HepG2 (cell line): ENCODE measurements around the gene C11orf86. TPM values are rescaled to one million over a fixed set of nuclear protein-coding genes. Genes with fewer than 3 reads are reported as not detected.

ENCODE experiments used
- DNMT1 ChIP-seq: sonication (generic); formaldehyde crosslinking; IDR thresholded peaks from 2 replicates; pipeline ENCODE4 v1.5.1; 2020; ENCODE audit warnings: mild to moderate bottlenecking, missing genetic modification reagents
- FOSL2 ChIP-seq: sonication (generic); formaldehyde crosslinking; IDR thresholded peaks from 2 replicates; pipeline ENCODE4 v1.4.0; 2020; ENCODE audit warnings: missing genetic modification reagents
- FOXK1 ChIP-seq: sonication (generic); formaldehyde crosslinking; IDR thresholded peaks from 2 replicates; pipeline ENCODE4 v1.4.0; 2020; ENCODE audit warnings: low read depth, missing genetic modification reagents, borderline replicate concordance
- HHEX ChIP-seq: IDR thresholded peaks from 2 replicates; pipeline ENCODE4 v1.6.1; 2016; ENCODE audit warnings: control low read depth
- HIVEP1 ChIP-seq: sonication (generic); formaldehyde crosslinking; IDR thresholded peaks from 2 replicates; pipeline ENCODE4 v1.4.0; 2020; ENCODE audit warnings: mild to moderate bottlenecking, missing genetic modification reagents
- HOXD1 ChIP-seq: sonication (generic); formaldehyde crosslinking; IDR thresholded peaks from 2 replicates; pipeline ENCODE4 v1.5.0; 2020; ENCODE audit warnings: missing genetic modification reagents
- KDM1A ChIP-seq: IDR thresholded peaks from 2 replicates; pipeline ENCODE4 v1.6.1; 2016; ENCODE audit warnings: missing compliant biosample characterization
- NFKB2 ChIP-seq: sonication (generic); formaldehyde crosslinking; IDR thresholded peaks from 2 replicates; pipeline ENCODE4 v1.4.0; 2020; ENCODE audit warnings: missing genetic modification reagents, borderline replicate concordance
- NFKBIZ ChIP-seq: IDR thresholded peaks from 2 replicates; pipeline ENCODE4 v1.6.1; 2018; ENCODE audit warnings: missing genetic modification reagents, missing compliant biosample characterization
- SSRP1 ChIP-seq: IDR thresholded peaks from 2 replicates; pipeline ENCODE4 v1.6.1; 2016; ENCODE audit warnings: control low read depth
- ZBTB7A ChIP-seq: sonication (generic); formaldehyde crosslinking; IDR thresholded peaks from 2 replicates; pipeline ENCODE4 v1.8.0; 2022; ENCODE audit warnings: mild to moderate bottlenecking, missing genetic modification reagents
- ZFP62 ChIP-seq: sonication (generic); formaldehyde crosslinking; IDR thresholded peaks from 2 replicates; pipeline ENCODE4 v1.4.0; 2020; ENCODE audit warnings: missing genetic modification reagents
- ZNF124 ChIP-seq: sonication (generic); formaldehyde crosslinking; IDR thresholded peaks from 2 replicates; pipeline ENCODE4 v1.4.0; 2020; ENCODE audit warnings: missing genetic modification reagents
- ZNF180 ChIP-seq: sonication (generic); formaldehyde crosslinking; IDR thresholded peaks from 2 replicates; pipeline ENCODE4 v1.4.0; 2020; ENCODE audit warnings: low read depth, missing genetic modification reagents, borderline replicate concordance
- ZNF432 ChIP-seq: sonication (generic); formaldehyde crosslinking; IDR thresholded peaks from 2 replicates; pipeline ENCODE4 v1.5.0; 2020; ENCODE audit warnings: missing genetic modification reagents, mild to moderate bottlenecking, borderline replicate concordance
- ZNF775 ChIP-seq: sonication (generic); formaldehyde crosslinking; IDR thresholded peaks from 2 replicates; pipeline ENCODE4 v1.4.0; 2020; ENCODE audit warnings: missing genetic modification reagents, mild to moderate bottlenecking, moderate library complexity, borderline replicate concordance
- ZNF788 ChIP-seq: sonication (generic); formaldehyde crosslinking; IDR thresholded peaks from 2 replicates; pipeline ENCODE4 v1.5.0; 2020; ENCODE audit warnings: mild to moderate bottlenecking, missing genetic modification reagents, borderline replicate concordance
- polyA plus RNA-seq, 8 experiments: library from polyadenylated mRNA; depleted of rRNA in 3 of 8; stranded (reverse) in 7 of 8; unstranded in 1 of 8; fragments of >200 nt; fragmentation: Illumina TruSeq in 4 of 8; extraction: Trizol in 4 of 8; gene quantifications; 2 replicates each; pipeline versions ENCODE4 v1.2.1 to v1.2.3, GENCODE V29; 2011 to 2016; ENCODE audit warnings: low read depth in 4 of 8, missing spikeins in 1 of 8, mixed read lengths in 1 of 8; ENCODE audit not compliant: insufficient read depth in 1 of 8
- total RNA-seq, 5 experiments: library from RNA; depleted of rRNA; stranded (reverse); fragments of >200 nt; fragmentation: Illumina TruSeq; extraction: Trizol; gene quantifications; 2 replicates each; pipeline ENCODE4 v1.2.3, GENCODE V29; 2016; ENCODE audit warnings: low read depth in 1 of 5
- TF ChIP-seq, protein P1 (sequence below): sonication (generic); formaldehyde crosslinking; conservative IDR thresholded peaks from 2 replicates; pipeline ENCODE4 v1.8.0; 2022; ENCODE audit warnings: low read depth, missing genetic modification reagents
- TF ChIP-seq, protein P2 (sequence below): sonication (generic); formaldehyde crosslinking; IDR thresholded peaks from 2 replicates; pipeline ENCODE4 v1.4.0; 2020; ENCODE audit warnings: mild to moderate bottlenecking, missing genetic modification reagents
- TF ChIP-seq, protein P3 (sequence below): sonication (generic); formaldehyde crosslinking; IDR thresholded peaks from 2 replicates; pipeline ENCODE4 v1.4.0; 2020; ENCODE audit warnings: missing genetic modification reagents; ENCODE audit errors: not compliant biosample characterization

The C11orf86 gene
- total and polyA plus RNA-seq, 2 of the 13 experiments (the other 11 are each of a cell fraction or from before 2014, with no cell fraction given) = 0.11 to 0.18 TPM

GRCh38 chr11:66970807-66971442, 4.2 kb upstream of the C11orf86 start (continued):
- no peak for TF ChIP-seq ZNF775 (CRISPR knock-in tag)
- TF ChIP-seq ZNF432 (CRISPR knock-in tag) = no peak
- no peak for TF ChIP-seq SSRP1 (CRISPR knock-in tag)
- no peak for TF ChIP-seq ZNF180 (CRISPR knock-in tag)
- no peak for TF ChIP-seq NFKB2 (CRISPR knock-in tag)
- no peak for TF ChIP-seq HHEX (CRISPR knock-in tag)
- TF ChIP-seq, protein P1, sequence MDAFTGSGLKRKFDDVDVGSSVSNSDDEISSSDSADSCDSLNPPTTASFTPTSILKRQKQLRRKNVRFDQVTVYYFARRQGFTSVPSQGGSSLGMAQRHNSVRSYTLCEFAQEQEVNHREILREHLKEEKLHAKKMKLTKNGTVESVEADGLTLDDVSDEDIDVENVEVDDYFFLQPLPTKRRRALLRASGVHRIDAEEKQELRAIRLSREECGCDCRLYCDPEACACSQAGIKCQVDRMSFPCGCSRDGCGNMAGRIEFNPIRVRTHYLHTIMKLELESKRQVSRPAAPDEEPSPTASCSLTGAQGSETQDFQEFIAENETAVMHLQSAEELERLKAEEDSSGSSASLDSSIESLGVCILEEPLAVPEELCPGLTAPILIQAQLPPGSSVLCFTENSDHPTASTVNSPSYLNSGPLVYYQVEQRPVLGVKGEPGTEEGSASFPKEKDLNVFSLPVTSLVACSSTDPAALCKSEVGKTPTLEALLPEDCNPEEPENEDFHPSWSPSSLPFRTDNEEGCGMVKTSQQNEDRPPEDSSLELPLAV = no peak
- TF ChIP-seq ZNF124 (CRISPR knock-in tag) = no peak
- peak; percentile 51; the same call in 1 of the 2 replicates for TF ChIP-seq ZNF788 (CRISPR knock-in tag)
- TF ChIP-seq FOXK1 (CRISPR knock-in tag) = peak; percentile 83; the same call in 1 of the 2 replicates
- no peak for TF ChIP-seq ZFP62
- no peak for TF ChIP-seq HIVEP1 (CRISPR knock-in tag)
- TF ChIP-seq, protein P2, sequence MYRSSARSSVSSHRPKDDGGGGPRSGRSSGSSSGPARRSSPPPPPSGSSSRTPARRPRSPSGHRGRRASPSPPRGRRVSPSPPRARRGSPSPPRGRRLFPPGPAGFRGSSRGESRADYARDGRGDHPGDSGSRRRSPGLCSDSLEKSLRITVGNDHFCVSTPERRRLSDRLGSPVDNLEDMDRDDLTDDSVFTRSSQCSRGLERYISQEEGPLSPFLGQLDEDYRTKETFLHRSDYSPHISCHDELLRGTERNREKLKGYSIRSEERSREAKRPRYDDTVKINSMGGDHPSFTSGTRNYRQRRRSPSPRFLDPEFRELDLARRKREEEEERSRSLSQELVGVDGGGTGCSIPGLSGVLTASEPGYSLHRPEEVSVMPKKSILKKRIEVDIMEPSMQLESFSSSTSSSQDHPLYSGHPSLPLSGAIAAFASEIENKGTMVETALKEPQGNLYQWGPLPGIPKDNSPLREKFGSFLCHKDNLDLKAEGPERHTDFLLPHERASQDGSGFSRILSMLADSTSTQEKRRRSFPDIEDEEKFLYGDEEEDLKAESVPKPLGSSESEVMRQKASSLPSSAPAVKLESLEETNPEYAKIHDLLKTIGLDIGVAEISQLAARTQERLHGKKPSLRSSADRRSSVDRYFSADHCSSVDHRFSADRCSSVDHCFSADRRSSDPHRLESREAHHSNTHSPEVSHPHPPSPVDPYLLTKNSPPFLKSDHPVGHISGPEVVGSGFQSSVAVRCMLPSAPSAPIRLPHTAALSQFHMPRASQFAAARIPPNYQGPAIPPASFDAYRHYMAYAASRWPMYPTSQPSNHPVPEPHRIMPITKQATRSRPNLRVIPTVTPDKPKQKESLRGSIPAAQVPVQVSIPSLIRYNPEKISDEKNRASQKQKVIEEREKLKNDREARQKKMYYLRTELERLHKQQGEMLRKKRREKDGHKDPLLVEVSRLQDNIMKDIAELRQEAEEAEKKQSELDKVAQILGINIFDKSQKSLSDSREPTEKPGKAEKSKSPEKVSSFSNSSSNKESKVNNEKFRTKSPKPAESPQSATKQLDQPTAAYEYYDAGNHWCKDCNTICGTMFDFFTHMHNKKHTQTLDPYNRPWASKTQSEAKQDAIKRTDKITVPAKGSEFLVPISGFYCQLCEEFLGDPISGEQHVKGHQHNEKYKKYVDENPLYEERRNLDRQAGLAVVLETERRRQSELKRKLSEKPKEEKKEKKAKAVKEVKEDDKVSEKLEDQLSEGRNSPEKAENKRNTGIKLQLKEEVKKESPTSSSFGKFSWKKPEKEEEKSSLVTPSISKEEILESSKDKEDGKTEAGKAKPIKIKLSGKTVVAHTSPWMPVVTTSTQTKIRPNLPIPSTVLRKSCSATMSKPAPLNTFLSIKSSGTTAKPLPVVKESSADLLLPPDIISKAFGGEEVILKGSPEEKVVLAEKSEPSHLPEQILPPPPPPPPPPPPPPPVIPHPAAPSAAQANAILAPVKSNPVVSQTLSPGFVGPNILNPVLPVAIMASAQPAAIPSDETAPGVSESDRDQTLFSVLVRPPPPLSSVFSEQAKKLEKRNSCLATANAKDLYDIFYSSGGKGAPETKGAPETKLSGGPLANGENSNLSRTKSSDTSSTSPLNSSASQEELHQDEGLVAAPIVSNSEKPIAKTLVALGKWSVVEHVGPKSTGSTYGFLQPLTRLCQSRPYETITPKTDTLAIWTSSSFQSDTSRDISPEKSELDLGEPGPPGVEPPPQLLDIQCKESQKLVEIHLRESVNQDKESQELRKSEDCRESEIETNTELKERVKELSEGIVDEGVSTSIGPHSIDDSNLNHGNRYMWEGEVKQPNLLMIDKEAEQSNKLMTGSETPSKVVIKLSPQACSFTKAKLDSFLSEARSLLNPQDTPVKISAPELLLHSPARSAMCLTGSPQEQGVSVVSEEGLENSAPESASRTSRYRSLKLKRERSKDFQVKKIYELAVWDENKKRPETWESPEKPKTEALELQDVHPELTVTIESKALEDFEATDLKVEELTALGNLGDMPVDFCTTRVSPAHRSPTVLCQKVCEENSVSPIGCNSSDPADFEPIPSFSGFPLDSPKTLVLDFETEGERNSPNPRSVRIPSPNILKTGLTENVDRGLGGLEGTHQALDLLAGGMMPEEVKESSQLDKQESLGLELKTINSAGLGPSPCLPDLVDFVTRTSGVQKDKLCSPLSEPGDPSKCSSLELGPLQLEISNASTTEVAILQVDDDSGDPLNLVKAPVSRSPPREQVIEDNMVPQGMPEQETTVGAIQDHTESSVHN (CRISPR knock-in tag) = no peak
- TF ChIP-seq HOXD1 = no peak
- no peak for TF ChIP-seq DNMT1 (CRISPR knock-in tag)
- peak; percentile 72; the same call in 1 of the 2 replicates for TF ChIP-seq NFKBIZ (CRISPR knock-in tag)
- TF ChIP-seq FOSL2 = peak; percentile 100
- TF ChIP-seq, protein P3, sequence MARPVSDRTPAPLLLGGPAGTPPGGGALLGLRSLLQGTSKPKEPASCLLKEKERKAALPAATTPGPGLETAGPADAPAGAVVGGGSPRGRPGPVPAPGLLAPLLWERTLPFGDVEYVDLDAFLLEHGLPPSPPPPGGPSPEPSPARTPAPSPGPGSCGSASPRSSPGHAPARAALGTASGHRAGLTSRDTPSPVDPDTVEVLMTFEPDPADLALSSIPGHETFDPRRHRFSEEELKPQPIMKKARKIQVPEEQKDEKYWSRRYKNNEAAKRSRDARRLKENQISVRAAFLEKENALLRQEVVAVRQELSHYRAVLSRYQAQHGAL = no peak
- TF ChIP-seq KDM1A (CRISPR knock-in tag) = peak; percentile 86
- no peak for TF ChIP-seq ZBTB7A (CRISPR knock-in tag)
